NB4 (cell line): ENCODE results near the gene MAML2.

Source experiments
- DNase-seq: peaks from one replicate; pipeline ENCODE4 v3.0.0; 2010; ENCODE audit warnings: low read depth
- H3K4me3 ChIP-seq: one replicate; pipeline ENCODE4 v1.5.1; 2011; ENCODE audit warnings: mild to moderate bottlenecking, low read depth, low read length, moderate library complexity
- MYC ChIP-seq: IDR thresholded peaks from 2 replicates; pipeline ENCODE4 v1.6.1; 2011; ENCODE audit warnings: low read depth, low read length
- POLR2A ChIP-seq: IDR thresholded peaks from 2 replicates; pipeline ENCODE4 v1.6.1; 2011; ENCODE audit warnings: mild to moderate bottlenecking; ENCODE audit not compliant: insufficient read length; ENCODE audit errors: extremely low read depth
- TF ChIP-seq, protein P1 (sequence below): IDR thresholded peaks from one replicate; pipeline ENCODE4 v1.5.1; 2012; ENCODE audit warnings: low read depth, low read length
- TF ChIP-seq, protein P2 (sequence below): IDR thresholded peaks from 2 replicates; pipeline ENCODE4 v1.6.1; 2011; ENCODE audit warnings: low read depth, low read length

Gene MAML2

DNA sequence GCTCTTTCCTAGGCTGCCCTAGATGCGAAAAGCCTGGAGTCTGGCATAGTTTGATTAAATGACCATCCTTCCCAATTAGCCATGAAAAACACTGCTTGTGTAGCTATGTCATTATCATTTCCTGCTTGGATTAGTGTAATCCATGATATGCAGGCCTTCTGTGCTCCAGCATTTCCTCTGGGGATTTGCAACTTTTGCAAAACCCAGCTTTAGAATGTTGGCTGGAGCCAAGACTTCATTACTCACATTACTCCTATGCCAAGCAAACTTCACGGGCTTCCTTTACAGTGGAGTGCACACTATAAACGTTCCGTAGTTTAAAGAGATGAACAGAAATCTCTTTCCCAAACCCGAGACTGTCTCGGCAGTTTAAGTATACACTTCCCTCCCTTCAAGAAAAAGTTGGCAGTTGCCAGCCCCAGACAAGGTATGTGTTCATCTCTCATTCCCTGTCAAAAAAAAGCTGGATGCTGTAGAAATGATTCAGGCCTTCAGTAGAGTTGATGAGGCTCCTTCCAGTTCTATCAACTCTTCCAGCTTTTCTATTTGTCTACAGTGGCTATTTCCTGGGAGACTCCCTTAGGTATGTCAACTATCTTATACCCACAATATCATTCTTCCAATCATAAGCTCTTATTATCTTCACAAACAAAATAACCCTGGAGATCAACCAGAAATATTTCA is 180.0 kb downstream of the MAML2 start:
- no peak for DNase-seq
- H3K4me3 ChIP-seq, result no peak overlapping the region
- TF ChIP-seq MYC, result no peak
- TF ChIP-seq, protein P1, sequence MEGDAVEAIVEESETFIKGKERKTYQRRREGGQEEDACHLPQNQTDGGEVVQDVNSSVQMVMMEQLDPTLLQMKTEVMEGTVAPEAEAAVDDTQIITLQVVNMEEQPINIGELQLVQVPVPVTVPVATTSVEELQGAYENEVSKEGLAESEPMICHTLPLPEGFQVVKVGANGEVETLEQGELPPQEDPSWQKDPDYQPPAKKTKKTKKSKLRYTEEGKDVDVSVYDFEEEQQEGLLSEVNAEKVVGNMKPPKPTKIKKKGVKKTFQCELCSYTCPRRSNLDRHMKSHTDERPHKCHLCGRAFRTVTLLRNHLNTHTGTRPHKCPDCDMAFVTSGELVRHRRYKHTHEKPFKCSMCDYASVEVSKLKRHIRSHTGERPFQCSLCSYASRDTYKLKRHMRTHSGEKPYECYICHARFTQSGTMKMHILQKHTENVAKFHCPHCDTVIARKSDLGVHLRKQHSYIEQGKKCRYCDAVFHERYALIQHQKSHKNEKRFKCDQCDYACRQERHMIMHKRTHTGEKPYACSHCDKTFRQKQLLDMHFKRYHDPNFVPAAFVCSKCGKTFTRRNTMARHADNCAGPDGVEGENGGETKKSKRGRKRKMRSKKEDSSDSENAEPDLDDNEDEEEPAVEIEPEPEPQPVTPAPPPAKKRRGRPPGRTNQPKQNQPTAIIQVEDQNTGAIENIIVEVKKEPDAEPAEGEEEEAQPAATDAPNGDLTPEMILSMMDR, result no peak

DNA sequence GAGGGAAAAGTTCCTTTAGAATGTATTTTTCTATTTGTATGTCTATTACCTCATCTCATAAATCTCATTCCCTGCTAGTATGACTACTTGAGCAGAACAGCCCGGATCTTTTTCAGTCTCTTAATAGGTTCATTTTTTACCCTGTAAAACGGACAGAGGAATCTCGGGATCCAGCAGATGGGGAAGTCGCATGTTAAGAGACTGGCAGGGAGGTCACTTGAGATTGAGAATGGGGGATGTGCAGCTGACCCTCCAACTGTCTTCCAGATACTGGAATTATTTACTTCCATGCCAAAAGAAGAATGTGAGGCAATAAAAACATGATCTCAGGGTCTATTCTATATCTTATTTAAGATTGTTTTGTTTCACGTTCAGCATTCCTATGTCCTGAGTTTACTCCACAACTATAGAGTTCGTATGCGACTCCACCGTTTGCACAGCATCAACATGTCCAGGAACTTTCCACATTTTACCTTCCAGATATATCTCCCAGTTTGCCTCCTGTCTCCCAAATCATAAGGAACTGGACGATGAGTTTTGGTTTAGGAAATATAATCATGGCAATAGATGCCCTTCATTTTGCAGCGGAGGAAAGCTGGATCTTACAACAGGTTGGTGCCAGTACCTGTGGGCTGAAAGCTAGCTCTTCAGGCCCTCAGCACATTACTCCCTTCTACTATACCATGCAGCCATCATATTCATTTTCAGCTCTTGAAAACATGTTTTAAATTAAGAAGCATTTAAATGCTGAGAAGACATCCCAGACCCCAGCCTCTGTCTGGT is 181.5 kb downstream of the MAML2 start:
- no peak for DNase-seq
- no peak overlapping the region for H3K4me3 ChIP-seq
- TF ChIP-seq, protein P1, result no peak

DNA sequence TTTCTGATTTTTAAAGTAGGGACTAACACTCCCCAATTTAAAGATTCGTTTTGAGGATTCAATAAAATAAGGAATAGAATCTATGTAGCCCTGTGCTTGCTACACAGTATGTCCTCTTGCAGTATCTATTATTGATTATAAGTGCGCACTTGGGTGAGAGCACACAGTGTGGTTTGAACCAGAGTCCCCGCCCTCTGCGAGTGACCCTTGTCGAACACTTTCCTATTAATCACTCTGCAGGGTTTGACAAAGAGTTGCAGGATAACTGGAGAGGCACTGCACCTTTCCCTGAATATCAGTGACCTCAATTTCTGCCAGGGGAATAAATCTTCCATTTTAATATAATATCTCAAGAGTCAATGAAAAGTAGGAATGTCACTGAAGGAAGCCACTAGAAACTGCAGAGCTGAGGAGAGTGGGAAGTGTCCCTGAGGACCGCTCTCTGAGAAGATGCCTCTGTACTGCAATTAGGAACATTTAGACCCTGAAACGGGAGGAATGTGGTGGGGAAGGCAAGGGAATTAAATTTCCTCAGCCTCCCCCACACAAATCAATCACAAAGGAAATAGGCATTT is 182.2 kb downstream of the MAML2 start:
- DNase-seq, result no peak
- TF ChIP-seq MYC (no peak), POLR2A (no peak)
- TF ChIP-seq, protein P2, sequence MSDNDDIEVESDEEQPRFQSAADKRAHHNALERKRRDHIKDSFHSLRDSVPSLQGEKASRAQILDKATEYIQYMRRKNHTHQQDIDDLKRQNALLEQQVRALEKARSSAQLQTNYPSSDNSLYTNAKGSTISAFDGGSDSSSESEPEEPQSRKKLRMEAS, result no peak
- TF ChIP-seq, protein P1, result no peak
- H3K4me3 ChIP-seq, result no peak overlapping the region

DNA sequence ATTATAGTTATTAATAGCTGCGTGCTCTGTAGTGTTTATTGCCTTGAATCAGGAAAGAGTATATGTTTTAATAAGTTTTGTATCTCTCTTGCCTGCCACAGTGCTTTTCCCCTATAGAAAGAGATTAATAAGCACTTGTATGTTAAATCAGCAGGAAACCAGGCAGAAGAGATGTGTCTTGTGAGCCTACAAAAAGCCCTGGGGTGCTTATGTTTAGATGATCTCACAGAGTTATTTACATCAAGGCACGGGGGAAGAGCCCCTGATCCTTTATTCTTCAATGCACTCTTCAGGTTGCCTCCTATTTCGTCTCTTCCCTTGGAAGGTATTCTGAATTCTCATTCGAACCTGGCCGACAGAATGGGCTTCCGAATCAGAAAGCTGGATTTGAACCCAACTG is 183.0 kb downstream of the MAML2 start:
- TF ChIP-seq POLR2A (no peak), MYC (no peak)
- TF ChIP-seq, protein P2, result no peak
- TF ChIP-seq, protein P1, result no peak
- H3K4me3 ChIP-seq, result no peak overlapping the region
- DNase-seq, result no peak

DNA sequence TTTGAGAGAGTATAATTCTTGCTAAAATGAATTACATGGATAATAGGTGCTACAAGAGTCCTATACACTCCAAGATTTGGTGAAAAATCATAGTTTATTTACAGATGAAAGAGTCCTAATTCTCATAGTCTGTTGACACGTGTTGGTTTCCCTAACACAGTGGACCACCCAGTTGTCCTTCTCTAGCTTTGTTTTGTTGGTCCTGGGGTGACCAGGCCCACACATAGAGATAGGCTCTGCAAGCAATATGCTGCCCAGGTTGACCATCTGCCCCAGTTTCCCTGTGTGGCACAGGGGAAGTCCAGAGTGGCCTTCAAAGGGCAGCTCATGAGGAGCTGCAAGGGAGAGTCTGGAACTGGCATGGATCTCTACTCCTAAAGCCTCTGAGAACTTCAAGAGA is 184.9 kb downstream of the MAML2 start:
- TF ChIP-seq, protein P1, result no peak
- TF ChIP-seq, protein P2, result no peak
- no peak for TF ChIP-seq MYC
- TF ChIP-seq POLR2A, result no peak
- no peak for DNase-seq
- no peak overlapping the region for H3K4me3 ChIP-seq

DNA sequence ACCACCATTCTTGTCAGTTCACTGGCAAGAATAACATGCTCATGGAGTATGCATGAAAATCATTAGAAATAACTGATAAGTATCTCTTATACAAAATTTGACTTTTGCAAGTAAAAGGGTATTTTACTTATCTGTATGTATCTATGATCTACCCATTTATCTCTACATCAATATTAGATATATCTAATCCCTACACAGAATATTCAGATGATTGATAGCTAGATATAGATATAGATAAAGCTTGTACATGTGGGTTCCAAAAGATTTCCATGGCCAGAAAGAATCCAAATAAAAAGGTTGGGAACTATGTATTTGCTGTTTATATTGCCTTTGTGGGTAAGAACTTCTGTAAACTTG is 185.5 kb downstream of the MAML2 start:
- TF ChIP-seq, protein P1, result no peak
- TF ChIP-seq, protein P2, result no peak
- TF ChIP-seq POLR2A (no peak), MYC (no peak)
- DNase-seq, result no peak
- no peak overlapping the region for H3K4me3 ChIP-seq
